Mesothelial cell of epicardium (in vitro differentiated cells): ENCODE measurements around the gene CADPS. TPM values are rescaled to one million over a fixed set of nuclear protein-coding genes. Genes with fewer than 3 reads are reported as not detected.

Experiments used
- DNase-seq, 2 experiments: peaks; one replicate each; pipeline ENCODE4 v3.0.0; 2021; ENCODE audit warnings: low spot score in 2 of 2; ENCODE audit not compliant: unreplicated experiment in 2 of 2
- H3K27ac Mint-ChIP-seq: 2 replicates; pipeline ENCODE4 v1.8.0; 2021; ENCODE audit warnings: mixed read lengths
- H3K27me3 Mint-ChIP-seq: 2 replicates; pipeline ENCODE4 v1.8.0; 2021; ENCODE audit warnings: low read depth, mixed read lengths
- H3K36me3 Mint-ChIP-seq: 2 replicates; pipeline ENCODE4 v1.8.0; 2021; ENCODE audit warnings: mixed read lengths
- H3K4me1 Mint-ChIP-seq: 2 replicates; pipeline ENCODE4 v1.8.0; 2021; ENCODE audit warnings: mixed read lengths
- H3K4me3 Mint-ChIP-seq: 2 replicates; pipeline ENCODE4 v1.8.0; 2021; ENCODE audit warnings: mild to moderate bottlenecking, moderate library complexity, mixed read lengths
- H3K9me3 Mint-ChIP-seq: 2 replicates; pipeline ENCODE4 v1.8.0; 2021; ENCODE audit warnings: mixed read lengths
- CTCF ChIP-seq: fragments of 200-600 bp; sonication (generic); IDR thresholded peaks from one replicate; pipeline ENCODE4 v1.5.0; 2021; ENCODE audit warnings: antibody characterized with exemption; ENCODE audit not compliant: unreplicated experiment
- total RNA-seq: library from RNA; stranded (reverse); gene quantifications from 3 replicates; pipeline ENCODE4 v1.2.1, GENCODE V29; 2021

CADPS gene
- total RNA-seq, 1 donor from 2014 or later, result 4.2 TPM

GRCh38 chr3:62562596-62562995 is 312.6 kb downstream of the CADPS start:
- peaks cover 21% of the 10 kb centered on the region for H3K27me3 Mint-ChIP-seq
- no peaks in the 10 kb centered on the region for H3K4me1 Mint-ChIP-seq
- no peak overlapping the region for H3K27ac Mint-ChIP-seq
- H3K36me3 Mint-ChIP-seq, result no peaks in the 10 kb centered on the region
- no peak for TF ChIP-seq CTCF
- no peaks in the 10 kb centered on the region for H3K9me3 Mint-ChIP-seq
- H3K4me3 Mint-ChIP-seq, result no peak overlapping the region
- DNase-seq, result no peak

GRCh38 chr3:62562017-62562416 is 313.2 kb downstream of the CADPS start:
- no peaks in the 10 kb centered on the region for H3K4me1 Mint-ChIP-seq
- H3K27me3 Mint-ChIP-seq, result peaks cover 20% of the 10 kb centered on the region
- DNase-seq, result no peak
- no peak overlapping the region for H3K4me3 Mint-ChIP-seq
- no peak for TF ChIP-seq CTCF
- H3K27ac Mint-ChIP-seq, result no peak overlapping the region
- H3K9me3 Mint-ChIP-seq, result no peaks in the 10 kb centered on the region
- no peaks in the 10 kb centered on the region for H3K36me3 Mint-ChIP-seq

- TF ChIP-seq CTCF, result peak; percentile 40
- no peaks in the 10 kb centered on the region for H3K4me1 Mint-ChIP-seq
- no peak for DNase-seq
- H3K9me3 Mint-ChIP-seq, result no peaks in the 10 kb centered on the region
- no peak overlapping the region for H3K27ac Mint-ChIP-seq
- no peak overlapping the region for H3K4me3 Mint-ChIP-seq
- H3K36me3 Mint-ChIP-seq, result no peaks in the 10 kb centered on the region
- peaks cover 26% of the 10 kb centered on the region for H3K27me3 Mint-ChIP-seq
Measured at GRCh38 chr3:62559831-62560445, 315.3 kb downstream of the CADPS start.

- Mint-ChIP-seq H3K4me3 (no peak overlapping the region), H3K36me3 (no peaks in the 10 kb centered on the region)
- peak in 1 of 2 experiments; percentile 41 for DNase-seq
Measured at GRCh38 chr3:62558549-62559112, 316.6 kb downstream of the CADPS start.

GRCh38 chr3:62557983-62558382 is 317.2 kb downstream of the CADPS start:
- H3K27ac Mint-ChIP-seq, result no peak overlapping the region
- TF ChIP-seq CTCF, result no peak
- H3K4me3 Mint-ChIP-seq, result no peak overlapping the region
- no peaks in the 10 kb centered on the region for H3K36me3 Mint-ChIP-seq
- no peaks in the 10 kb centered on the region for H3K9me3 Mint-ChIP-seq
- DNase-seq, result no peak
- H3K27me3 Mint-ChIP-seq, result peaks cover 31% of the 10 kb centered on the region
- H3K4me1 Mint-ChIP-seq, result no peaks in the 10 kb centered on the region

More at GRCh38 chr3:62558549-62559112, 316.6 kb downstream of the CADPS start:
- no peak for TF ChIP-seq CTCF
- peaks cover 28% of the 10 kb centered on the region for H3K27me3 Mint-ChIP-seq
- no peaks in the 10 kb centered on the region for H3K4me1 Mint-ChIP-seq
- H3K27ac Mint-ChIP-seq, result no peak overlapping the region
- H3K9me3 Mint-ChIP-seq, result no peaks in the 10 kb centered on the region
